T-helper 1 cell (primary cell): Measurements from ENCODE around the gene CD86.
"Not testable (repeated sequence)": the region's sequence is repeated elsewhere in the genome, so short reads cannot be mapped to it uniquely, and the experiment has no call there.

Experiments used
- DNase-seq, 5 donors: peaks; one replicate each; pipeline ENCODE4 v3.0.0-alpha.2; 2012 to 2020
- total RNA-seq, 4 donors: gene quantifications; one replicate each; lab custom pipeline; 2026; lab: John Stamatoyannopoulos, UW

Gene CD86
- total RNA-seq = 0 to 0.27 (median 0.19) reads per million in 4 donors

- DNase-seq = peak in 1 of 5 donors; percentile 28
These were observed at the start of gene CD86 for GRCh38 chr3:122055215-122055614. CD86 (plus strand) TSS chr3:122055362; CDS start chr3:122055490, 128 bp downstream.

- no peak for DNase-seq
These were observed 48.9 kb upstream of the CD86 start for GRCh38 chr3:122006267-122006666.

- no peak for DNase-seq
These were observed 47.0 kb upstream of the CD86 start for GRCh38 chr3:122008166-122008565.

DNA sequence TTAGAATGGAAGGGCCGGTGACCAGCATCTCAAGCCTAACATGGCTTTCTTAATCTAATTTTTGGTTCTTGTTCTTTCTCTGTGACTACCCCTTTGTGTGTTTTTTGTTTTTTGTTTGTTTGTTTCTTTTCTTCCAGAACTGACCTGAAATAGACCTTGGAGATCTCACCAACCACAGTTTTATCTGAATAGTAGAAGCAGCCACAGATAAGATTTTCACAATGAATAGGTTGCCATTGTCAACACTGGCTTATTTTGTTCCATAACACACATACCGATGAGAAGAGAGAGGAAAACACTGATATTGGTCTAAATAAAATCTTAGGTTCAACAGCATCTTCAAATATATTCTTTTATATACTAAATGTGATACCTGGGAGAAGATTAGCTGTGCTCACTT, 44.7 kb upstream of the CD86 start:
- no peak for DNase-seq

DNA sequence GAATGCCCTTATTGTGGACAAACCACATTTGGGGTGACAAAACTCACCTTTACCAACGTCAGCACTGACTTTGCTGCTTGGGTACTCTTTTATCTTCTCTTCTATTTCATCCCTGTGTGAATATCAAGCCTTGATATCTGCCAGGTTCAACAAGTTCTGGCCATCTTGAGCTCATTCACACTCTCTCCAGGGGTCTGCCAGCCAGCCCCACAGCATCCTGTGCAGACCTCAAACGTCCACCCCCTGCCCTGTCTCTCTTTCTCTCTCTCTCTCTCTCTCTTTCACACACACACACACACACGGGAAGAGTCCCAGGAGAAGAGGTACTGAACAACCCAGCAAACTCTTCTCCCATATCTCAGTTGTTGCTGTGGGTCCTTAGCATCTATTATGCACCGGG, 43.8 kb upstream of the CD86 start:
- DNase-seq = no peak

DNA sequence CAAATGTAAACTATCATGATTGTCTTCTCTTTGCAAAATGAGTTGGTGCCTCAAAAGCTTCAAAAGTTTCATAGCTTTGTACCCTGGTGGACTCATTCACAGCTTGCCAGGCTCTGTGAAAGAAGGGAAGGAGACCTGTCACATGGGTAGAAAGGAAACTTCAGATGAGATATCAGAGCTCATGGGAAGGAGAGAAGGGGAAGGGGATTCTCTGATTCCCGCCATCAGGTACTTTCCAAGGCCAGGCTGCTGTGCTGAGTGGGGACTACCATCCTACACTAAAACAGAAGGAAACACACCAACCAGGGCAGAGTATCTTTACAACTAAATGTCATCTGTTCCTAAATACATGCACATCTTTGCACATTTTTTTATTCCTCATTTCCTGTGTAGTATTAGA, 42.3 kb upstream of the CD86 start:
- no peak for DNase-seq

GRCh38 chr3:122013448-122013925, 41.7 kb upstream of the CD86 start:
- no peak for DNase-seq

DNA sequence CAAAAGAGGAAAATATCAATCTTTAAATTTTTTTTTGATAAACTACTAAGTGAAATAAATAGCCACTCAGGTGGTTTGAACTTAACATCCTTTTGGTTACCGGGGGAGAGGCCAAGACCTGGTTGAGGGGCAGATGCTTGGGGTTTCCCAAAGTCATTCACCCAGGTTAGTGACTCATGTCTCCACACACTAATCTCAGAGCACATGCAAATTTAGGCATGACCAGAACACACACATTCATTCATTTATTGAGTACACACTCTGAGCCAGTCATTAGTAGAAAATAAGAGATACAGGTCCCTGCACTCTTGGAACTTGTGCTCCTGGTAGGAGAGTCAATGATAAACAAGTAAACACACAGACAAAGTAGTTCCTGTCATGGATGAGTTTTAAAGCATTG, 40.4 kb upstream of the CD86 start:
- peak in 1 of 5 donors; percentile 43 for DNase-seq

DNA sequence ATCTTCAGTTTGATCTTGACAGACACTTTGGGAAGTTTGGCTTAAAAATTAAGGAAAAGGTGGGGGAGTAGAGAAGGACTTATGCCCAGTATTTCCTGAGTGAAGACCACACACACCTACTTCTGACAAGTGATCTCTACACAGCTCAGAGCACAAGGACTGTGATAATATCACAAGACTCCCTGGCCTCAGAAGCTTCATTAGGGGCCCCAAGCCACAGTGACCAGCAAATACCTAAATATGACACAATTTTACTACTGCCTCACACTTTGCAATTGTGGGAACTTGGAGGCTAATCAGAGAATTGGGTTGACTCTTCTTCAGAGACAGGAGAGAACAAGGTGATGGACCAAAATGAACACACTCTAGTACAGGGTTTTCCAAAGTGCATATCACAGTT, 35.7 kb upstream of the CD86 start:
- no peak for DNase-seq

- no peak for DNase-seq
These were observed 34.1 kb upstream of the CD86 start for GRCh38 chr3:122021037-122021436.

- DNase-seq = no peak
These were observed 33.3 kb upstream of the CD86 start, which contains the start of gene ILDR1 for GRCh38 chr3:122021811-122022401. ILDR1 (minus strand) TSS chr3:122022247; CDS start chr3:122022077, 170 bp downstream.

DNA sequence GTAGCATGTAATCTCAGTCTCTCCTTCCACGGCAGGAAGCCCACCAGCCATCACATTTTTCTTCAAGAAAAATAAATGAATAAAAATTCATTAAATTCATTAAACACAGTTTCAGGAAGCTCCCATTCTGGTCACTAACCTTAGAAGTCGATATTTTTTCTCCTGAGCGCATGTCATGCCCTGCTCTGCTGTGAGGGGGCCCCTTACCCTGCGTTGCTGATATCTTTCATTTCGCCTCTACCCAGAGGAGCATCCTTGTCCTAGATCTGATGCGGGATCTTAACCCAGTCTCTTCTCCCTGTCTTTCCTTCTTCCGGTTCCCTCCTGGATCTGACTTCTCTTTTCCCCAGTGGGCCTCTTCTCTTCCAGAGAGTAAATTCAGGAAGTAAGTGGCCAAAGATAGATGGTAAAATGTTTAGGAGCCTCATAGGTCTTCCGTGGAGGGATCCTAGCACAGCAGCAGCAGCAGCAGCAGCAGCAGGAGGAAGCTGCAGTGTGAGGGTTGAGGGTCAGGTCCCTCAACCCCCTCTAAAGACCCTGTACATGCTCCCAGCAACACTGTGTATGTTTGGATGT, 31.7 kb upstream of the CD86 start:
- DNase-seq = no peak

- DNase-seq = no peak
These were observed 30.4 kb upstream of the CD86 start for GRCh38 chr3:122024800-122025199.

- DNase-seq = no peak
These were observed 29.9 kb upstream of the CD86 start for GRCh38 chr3:122025296-122025695.

- DNase-seq = peak in 1 of 5 donors; percentile 84
These were observed 24.6 kb upstream of the CD86 start for GRCh38 chr3:122030381-122031122.

GRCh38 chr3:122031123-122031468, 24.1 kb upstream of the CD86 start:
- no peak for DNase-seq

- no peak for DNase-seq
These were observed 22.6 kb upstream of the CD86 start for GRCh38 chr3:122032531-122032930.

GRCh38 chr3:122033023-122033422, 22.1 kb upstream of the CD86 start:
- DNase-seq = no peak

DNA sequence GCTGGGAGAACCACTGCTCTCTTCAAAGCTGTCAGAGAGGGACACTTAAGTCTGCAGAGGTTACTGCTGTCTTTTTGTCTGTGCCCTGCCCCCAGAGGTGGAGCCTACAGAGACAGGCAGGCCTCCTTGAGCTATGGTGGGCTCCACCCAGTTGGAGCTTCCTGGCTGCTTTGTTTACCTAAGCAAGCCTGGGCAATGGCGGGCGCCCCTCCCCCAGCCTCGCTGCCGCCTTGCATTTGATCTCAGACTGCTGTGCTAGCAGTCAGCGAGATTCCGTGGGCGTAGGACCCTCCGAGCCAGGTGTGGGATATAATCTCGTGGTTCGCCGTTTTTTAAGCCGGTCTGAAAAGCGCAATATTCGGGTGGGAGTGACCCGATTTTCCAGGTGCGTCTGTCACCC, 7.9 kb upstream of the CD86 start:
- DNase-seq = not testable (repeated sequence)

- DNase-seq = not testable (repeated sequence)
These were observed 7.4 kb upstream of the CD86 start for GRCh38 chr3:122047773-122048172.

GRCh38 chr3:122052968-122053367, 2.2 kb upstream of the CD86 start:
- peak in 1 of 5 donors; percentile 12 for DNase-seq

- no peak for DNase-seq
These were observed 2.5 kb downstream of the CD86 start for GRCh38 chr3:122057671-122058070.

DNA sequence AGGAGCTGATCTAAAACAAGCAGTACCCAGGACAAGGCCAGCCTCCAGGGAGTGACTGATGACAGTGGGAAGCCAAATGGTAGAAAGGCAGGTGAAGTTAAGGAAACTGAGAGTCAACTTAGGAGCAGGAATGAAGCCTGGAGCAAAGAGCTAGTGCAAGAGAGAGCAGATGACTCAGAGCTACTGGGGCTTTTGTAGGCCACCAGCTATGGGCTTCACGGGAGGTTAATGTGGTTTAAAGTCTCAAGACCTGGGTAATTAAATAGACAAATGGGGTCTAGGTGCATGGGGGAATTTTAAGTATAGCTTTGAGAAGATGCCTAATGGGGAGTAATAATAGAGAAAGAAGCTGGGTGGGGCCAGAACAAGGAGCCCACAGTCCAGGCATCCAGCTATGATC, 3.1 kb downstream of the CD86 start:
- DNase-seq = no peak
